VCaP (cell line): ENCODE measurements around the gene NEK1.

ENCODE experiments used
- H3K27ac ChIP-seq: fragments of 450-650 bp; 2 replicates; pipeline ENCODE4 v1.5.1; 2017
- TF ChIP-seq, protein P1 (sequence below): fragments of 450-650 bp; conservative IDR thresholded peaks from 2 replicates; pipeline ENCODE4 v1.5.1; 2017; ENCODE audit warnings: mild to moderate bottlenecking, moderate library complexity

NEK1 gene

DNA sequence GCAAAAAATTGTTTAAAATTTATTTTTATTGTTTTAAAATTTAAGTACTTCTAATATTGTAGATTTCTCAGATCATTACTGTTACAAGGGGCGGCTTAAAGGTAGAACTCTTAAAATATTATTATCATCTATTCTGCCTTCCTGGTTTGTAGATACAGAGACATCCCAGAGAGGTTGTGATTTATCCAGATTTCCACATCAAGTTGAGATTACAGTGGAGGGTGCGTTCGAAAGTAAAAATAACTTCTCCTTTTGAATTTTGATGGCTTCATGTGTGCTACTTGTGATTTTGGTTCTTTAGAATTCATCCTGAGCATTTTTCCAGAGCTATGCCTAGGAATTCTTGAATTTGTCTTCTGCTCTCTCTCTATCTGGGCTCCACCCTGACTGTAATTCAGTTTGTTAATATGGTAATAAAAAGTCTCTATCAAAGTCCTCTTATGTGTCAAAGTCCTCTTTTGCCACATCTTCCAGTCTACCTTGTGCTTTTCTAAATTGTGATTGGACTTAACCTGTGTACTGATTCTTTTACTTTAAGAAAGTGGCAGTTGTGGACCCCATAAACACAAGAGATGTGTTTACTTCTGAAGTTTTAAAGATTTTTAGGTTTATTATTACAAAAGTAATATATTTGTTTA is 45.2 kb upstream of the NEK1 start:
- TF ChIP-seq, protein P1, sequence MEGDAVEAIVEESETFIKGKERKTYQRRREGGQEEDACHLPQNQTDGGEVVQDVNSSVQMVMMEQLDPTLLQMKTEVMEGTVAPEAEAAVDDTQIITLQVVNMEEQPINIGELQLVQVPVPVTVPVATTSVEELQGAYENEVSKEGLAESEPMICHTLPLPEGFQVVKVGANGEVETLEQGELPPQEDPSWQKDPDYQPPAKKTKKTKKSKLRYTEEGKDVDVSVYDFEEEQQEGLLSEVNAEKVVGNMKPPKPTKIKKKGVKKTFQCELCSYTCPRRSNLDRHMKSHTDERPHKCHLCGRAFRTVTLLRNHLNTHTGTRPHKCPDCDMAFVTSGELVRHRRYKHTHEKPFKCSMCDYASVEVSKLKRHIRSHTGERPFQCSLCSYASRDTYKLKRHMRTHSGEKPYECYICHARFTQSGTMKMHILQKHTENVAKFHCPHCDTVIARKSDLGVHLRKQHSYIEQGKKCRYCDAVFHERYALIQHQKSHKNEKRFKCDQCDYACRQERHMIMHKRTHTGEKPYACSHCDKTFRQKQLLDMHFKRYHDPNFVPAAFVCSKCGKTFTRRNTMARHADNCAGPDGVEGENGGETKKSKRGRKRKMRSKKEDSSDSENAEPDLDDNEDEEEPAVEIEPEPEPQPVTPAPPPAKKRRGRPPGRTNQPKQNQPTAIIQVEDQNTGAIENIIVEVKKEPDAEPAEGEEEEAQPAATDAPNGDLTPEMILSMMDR, result no peak
- H3K27ac ChIP-seq, result peak overlapping the region; percentile 89

DNA sequence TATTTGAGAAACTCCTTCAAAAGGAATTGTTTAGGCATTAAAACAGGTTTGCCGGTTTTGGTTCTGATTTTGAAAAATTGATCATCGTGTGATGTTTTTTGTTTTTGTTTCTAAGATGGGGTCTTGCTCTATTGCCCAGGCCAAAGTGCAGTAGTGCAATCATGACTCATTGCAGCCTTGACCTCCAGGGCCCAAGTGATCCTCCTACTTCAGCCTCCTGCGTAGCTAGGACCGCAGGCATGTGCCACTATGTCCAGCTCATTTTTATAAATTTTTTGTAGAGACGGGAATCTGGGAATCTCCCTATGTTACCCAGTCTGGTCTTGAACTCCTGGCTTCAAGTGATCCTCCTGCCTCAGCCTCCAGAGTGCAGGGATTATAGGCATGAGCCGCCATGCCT is 43.0 kb upstream of the NEK1 start:
- TF ChIP-seq, protein P1, result no peak
- no peak overlapping the region for H3K27ac ChIP-seq

DNA sequence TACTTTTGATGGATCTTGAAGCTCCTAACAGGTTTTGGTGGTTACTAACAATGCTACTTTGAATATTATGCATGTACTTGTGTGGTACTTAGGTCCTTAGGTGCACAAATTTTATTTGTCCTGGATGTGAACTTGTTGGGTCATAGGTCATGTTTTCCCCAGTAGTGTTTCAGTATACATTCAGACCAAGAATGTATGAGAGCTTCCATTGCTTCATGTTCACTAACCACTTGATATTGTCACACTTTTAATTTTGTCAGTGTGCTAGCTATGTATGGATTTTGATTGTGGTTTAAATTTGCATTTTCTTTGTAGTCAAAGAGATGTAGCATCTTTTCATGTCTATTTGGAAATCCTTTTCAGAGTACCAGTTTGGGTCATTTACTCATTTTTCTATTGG is 40.2 kb upstream of the NEK1 start:
- TF ChIP-seq, protein P1, result no peak
- no peak overlapping the region for H3K27ac ChIP-seq

DNA sequence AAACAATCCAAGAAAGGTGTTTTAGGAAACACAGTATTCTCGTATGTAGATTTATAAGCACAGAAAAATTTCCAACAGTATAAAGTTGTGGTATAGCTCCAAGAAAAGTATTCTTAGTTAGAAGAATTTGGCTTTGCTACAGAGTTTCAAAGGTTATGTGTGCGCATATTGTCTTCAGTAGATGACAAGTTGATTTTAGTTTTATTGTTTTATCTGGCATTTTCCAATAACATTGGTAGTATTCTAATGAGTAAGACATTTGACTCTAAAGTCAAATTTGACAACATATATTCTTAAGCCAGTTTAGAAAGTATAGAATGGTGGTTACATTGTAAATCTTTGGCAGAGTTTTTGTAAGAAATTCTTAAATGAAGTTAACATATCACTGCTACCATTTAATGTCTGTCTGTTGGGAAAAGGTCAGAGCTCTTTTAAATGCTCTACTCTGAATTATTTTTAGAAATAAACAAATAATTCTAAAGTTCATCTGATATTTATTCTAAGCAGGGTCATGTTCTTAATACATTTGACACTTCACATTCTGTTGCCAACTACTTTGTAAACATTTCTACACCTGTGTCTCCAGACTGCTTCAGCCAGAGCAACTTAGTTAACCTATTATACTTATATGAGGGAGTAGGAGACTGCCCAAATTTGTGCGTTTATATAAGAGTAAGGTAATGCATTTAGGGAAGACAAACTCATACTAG is 38.0 kb upstream of the NEK1 start:
- peak overlapping the region; percentile 16; the same call in 1 of the 2 replicates for H3K27ac ChIP-seq
- TF ChIP-seq, protein P1, result no peak

DNA sequence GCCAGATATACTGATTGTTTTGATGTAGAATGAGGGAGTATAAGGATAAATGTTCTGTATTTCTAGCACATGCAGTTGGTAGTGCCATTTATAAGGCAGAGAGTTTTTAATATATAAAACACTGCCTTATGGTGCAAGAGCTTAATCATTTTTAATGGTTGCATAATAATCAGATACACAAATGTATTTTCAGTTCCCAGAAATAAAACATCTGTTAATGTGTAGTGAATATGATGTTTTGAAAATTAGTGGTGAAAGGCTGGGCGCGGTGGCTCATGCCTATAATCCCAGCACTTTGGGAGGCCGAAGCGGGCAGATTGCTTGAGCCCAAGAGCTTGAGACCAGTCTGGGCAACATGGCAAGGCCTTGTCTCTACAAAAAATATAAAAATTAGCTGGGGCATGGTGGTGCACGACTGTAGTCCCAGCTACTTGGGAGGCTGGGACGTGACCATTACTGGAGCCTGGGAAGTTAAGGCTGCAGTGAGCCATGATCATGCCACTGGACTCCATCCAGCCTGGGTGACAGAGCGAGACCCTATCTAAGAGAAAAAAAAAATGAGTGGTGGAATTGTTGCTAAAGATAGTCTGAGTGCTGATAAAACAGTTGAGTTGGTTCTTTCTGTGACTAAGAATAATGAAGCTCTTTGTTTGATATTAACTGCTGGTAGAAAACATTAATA is 37.3 kb upstream of the NEK1 start:
- H3K27ac ChIP-seq, result peak overlapping the region; percentile 16; the same call in 1 of the 2 replicates
- TF ChIP-seq, protein P1, result no peak

DNA sequence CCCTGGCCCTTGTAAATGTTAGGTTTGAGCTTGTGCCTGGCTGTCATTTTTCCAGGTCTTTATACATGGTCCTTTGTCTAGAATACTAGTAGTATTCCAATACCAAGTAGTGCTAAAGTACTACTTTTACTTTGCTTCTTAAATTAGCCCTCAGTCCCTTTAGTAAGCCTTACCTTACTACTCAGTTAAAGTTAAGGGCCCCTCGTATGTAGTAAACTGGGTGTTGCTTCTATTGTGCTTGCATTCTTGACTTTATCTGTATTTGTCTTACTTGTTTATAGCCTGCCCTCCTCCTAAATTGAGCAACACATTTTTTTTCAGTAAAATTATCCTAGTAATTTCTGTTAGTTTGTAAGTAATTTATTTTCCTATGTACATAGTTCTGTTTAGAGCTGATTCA is 33.2 kb upstream of the NEK1 start:
- TF ChIP-seq, protein P1, result no peak
- no peak overlapping the region for H3K27ac ChIP-seq

DNA sequence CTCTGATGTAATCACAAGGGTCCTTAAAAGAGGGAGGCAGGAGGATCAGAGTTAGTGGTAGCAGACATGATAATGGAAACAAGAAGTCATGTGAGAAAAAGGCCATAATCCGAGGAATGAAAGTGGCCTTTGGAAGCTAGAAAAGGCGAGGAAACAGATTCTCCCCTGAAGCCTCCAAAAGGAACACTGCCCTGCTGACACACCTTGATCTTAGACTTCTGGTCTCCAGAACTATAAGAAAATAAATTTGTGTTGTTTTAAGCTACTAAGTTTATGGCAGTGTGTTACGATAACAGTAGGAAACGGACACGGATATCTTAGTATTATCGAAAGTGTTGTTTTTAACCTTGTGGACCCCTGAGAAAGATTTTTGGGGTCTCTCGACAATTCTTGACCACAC is 32.4 kb upstream of the NEK1 start:
- TF ChIP-seq, protein P1, result no peak
- no peak overlapping the region for H3K27ac ChIP-seq
